ENCODE measurements around the gene YWHAE. TPM values are rescaled to one million over a fixed set of nuclear protein-coding genes. Genes with fewer than 3 reads are reported as not detected.
"Not testable (repeated sequence)": the region's sequence is repeated elsewhere in the genome, so short reads cannot be mapped to it uniquely, and the experiment has no call there.

The YWHAE gene
- total RNA-seq, 2 donors from 2014 or later, result 655 to 703 TPM

- DNase-seq (ENCODE audit: low spot score), result no peak
- Histone ChIP-seq H3K4me3 (no peak overlapping the region), H3K9me3 (no peaks in the 10 kb centered on the region), H3K27me3 (no peaks in the 10 kb centered on the region), H3K27ac (peak overlapping the region; percentile 32 to 60), H3K36me3 (peaks cover 47% of the 10 kb centered on the region), H3K4me1 (peaks cover 0 to 25% of the 10 kb centered on the region in 2 donors)
- TF ChIP-seq CTCF (IDR thresholded peaks at IDR 0.05), result no peak
These were observed 23.6 kb upstream of the YWHAE start for GRCh38 chr17:1423456-1424135.

GRCh38 chr17:1422885-1423284 lies 22.9 kb upstream of the YWHAE start:
- H3K4me1 ChIP-seq, result peaks cover 0 to 25% of the 10 kb centered on the region in 2 donors
- H3K27ac ChIP-seq, result peak overlapping the region; percentile 32 to 60
- H3K9me3 ChIP-seq, result no peaks in the 10 kb centered on the region
- H3K4me3 ChIP-seq, result no peak overlapping the region
- H3K27me3 ChIP-seq, result no peaks in the 10 kb centered on the region
- DNase-seq (ENCODE audit: low spot score), result peak; percentile 69
- peaks cover 46% of the 10 kb centered on the region for H3K36me3 ChIP-seq
- TF ChIP-seq CTCF (IDR thresholded peaks at IDR 0.05), result no peak

- DNase-seq (ENCODE audit: low spot score), result no peak
- Histone ChIP-seq H3K4me1 (peaks cover 0 to 25% of the 10 kb centered on the region in 2 donors), H3K9me3 (no peaks in the 10 kb centered on the region), H3K27me3 (no peaks in the 10 kb centered on the region), H3K27ac (no peak overlapping the region), H3K4me3 (no peak overlapping the region), H3K36me3 (peaks cover 41% of the 10 kb centered on the region)
- TF ChIP-seq CTCF (IDR thresholded peaks at IDR 0.05), result no peak
These were observed 21.4 kb upstream of the YWHAE start for GRCh38 chr17:1421470-1421869.

- H3K9me3 ChIP-seq, result no peaks in the 10 kb centered on the region
- TF ChIP-seq CTCF (IDR thresholded peaks at IDR 0.05), result no peak
- H3K36me3 ChIP-seq, result peaks cover 39% of the 10 kb centered on the region
- no peaks in the 10 kb centered on the region for H3K27me3 ChIP-seq
- H3K4me1 ChIP-seq, result peaks cover 0 to 25% of the 10 kb centered on the region in 2 donors
- no peak for DNase-seq (ENCODE audit: low spot score)
- H3K4me3 ChIP-seq, result no peak overlapping the region
- no peak overlapping the region for H3K27ac ChIP-seq
These were observed 21.0 kb upstream of the YWHAE start for GRCh38 chr17:1420981-1421380.

- H3K9me3 ChIP-seq, result no peaks in the 10 kb centered on the region
- H3K27me3 ChIP-seq, result no peaks in the 10 kb centered on the region
- H3K27ac ChIP-seq, result no peak overlapping the region
- peaks cover 31% of the 10 kb centered on the region for H3K36me3 ChIP-seq
- no peak for DNase-seq (ENCODE audit: low spot score)
- no peak overlapping the region for H3K4me3 ChIP-seq
- peaks cover 0 to 25% of the 10 kb centered on the region in 2 donors for H3K4me1 ChIP-seq
- TF ChIP-seq CTCF (IDR thresholded peaks at IDR 0.05), result no peak
These were observed 20.1 kb upstream of the YWHAE start for GRCh38 chr17:1420163-1420562.

- not testable (repeated sequence) for H3K9me3 ChIP-seq; H3K27me3 ChIP-seq; H3K4me3 ChIP-seq; DNase-seq (ENCODE audit: low spot score); H3K27ac ChIP-seq
- Histone ChIP-seq H3K36me3 (peaks cover 27% of the 10 kb centered on the region), H3K4me1 (peaks cover 0 to 24% of the 10 kb centered on the region in 2 donors)
These were observed 18.5 kb upstream of the YWHAE start for GRCh38 chr17:1418476-1418875.

All from right atrium auricular region (tissue), 2 donors.